GM21381 (cell line): ENCODE measurements around the gene TBC1D12.
"Not testable (repeated sequence)": the region's sequence is repeated elsewhere in the genome, so short reads cannot be mapped to it uniquely, and the experiment has no call there.

Source experiments
- ATAC-seq: cut with Tn5 transposase; IDR thresholded peaks from one replicate; pipeline ENCODE4 v1.9.1; 2021; ENCODE audit warnings: mild to moderate bottlenecking, moderate library complexity; ENCODE audit not compliant: unreplicated experiment

TBC1D12 gene

GRCh38 chr10:94402204-94402842 is at the start of gene TBC1D12:
Gene TBC1D12 (plus strand): TSS chr10:94402541. CDS start chr10:94402614, 73 bp downstream.
- ATAC-seq, result peak; percentile 68

GRCh38 chr10:94353336-94353735 is 49.0 kb upstream of the TBC1D12 start:
- no peak for ATAC-seq

- ATAC-seq, result no peak
These were observed 46.5 kb upstream of the TBC1D12 start for GRCh38 chr10:94355841-94356240.

GRCh38 chr10:94357193-94357592 is 45.1 kb upstream of the TBC1D12 start:
- ATAC-seq, result no peak

GRCh38 chr10:94358480-94358879 is 43.9 kb upstream of the TBC1D12 start:
- ATAC-seq, result no peak

- no peak for ATAC-seq
These were observed 41.1 kb upstream of the TBC1D12 start for GRCh38 chr10:94361171-94361794.

DNA sequence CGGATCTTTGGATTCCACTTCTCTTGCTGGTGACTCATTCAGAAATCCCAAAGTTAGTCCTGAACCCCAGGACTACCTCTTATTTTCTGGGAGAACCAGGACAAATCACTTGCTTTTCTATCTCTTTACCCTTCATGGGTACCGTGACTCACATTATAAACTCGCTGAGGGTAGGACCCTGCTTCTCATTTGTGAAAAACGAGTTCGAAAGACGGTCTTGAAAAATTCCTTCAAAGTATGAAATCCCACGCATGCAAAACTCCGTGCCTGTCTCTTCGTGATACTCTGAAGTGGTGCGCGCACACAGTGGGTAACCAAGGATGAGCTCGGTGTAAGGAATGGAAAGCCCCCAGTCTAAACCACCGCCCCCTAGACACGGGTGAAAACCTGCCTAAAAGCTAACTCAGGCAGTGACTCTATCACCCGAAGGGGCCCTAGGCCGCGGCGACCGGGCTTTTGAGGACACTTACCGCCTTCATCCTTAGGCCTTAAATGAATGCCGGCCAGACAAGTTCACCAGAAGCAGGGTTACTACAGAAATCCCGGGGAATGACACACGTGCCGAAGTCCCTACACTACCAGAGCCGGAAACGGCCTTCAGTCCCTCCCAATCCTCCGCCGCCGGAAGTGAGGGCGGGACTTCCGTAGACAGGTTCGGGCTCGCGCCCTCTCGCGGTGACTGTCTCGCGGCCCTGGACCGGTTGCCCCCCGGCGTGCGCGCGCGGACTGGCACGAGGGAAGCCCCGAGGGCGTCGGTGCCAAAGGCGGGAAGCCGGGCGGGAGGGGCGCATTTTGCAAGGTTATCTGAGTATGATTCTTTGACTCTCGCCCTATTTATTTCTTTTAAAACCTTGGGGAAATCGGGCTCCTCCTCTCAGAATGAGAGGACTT is 39.7 kb upstream of the TBC1D12 start, which contains the start of gene NOC3L:
Gene NOC3L (minus strand): TSS at position 580 of the 891 bp plus-strand sequence. CDS start 101 bp downstream, at position 479.
- ATAC-seq, result peak; percentile 99

GRCh38 chr10:94363251-94363565 is 39.1 kb upstream of the TBC1D12 start:
- no peak for ATAC-seq

- no peak for ATAC-seq
These were observed 37.9 kb upstream of the TBC1D12 start for GRCh38 chr10:94364482-94364881.

DNA sequence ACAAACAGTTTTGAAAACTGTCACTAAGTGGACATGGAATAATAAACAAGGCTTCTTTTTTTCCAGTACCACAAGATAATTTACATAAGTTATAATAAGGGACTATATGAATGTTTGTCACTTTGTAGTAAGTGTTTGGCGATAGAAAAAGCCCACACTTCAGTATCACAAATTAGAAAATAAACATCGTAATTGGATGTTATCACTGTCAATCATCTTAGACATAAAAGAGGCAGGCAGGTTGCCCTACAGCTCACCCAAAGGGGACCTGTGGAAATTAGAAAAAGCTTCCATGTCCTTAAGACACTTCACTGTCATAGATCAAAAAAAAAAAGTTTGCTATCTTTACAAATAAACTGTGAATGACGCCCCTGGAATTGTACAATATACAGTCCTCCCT is 36.0 kb upstream of the TBC1D12 start:
- no peak for ATAC-seq

DNA sequence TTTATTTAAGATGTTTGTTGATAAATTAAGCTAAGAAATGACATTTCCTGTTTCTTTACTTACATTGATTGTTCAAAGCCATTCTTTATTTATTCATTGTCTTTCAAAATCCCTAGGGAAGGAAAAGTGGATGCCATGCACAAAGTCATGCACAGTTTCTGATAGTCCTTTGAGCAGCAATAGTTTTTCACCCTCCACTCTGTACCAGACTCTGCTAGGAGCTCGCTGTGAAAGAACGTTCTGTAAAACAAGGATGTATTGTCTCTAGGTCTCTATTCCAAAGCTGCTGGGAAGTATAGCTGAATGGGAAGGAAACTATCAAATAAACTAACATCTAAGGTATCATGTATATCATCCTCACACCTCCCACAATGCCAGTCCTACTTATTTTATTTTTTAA is 31.8 kb upstream of the TBC1D12 start:
- no peak for ATAC-seq

- no peak for ATAC-seq
These were observed 27.0 kb upstream of the TBC1D12 start for GRCh38 chr10:94375374-94375773.

DNA sequence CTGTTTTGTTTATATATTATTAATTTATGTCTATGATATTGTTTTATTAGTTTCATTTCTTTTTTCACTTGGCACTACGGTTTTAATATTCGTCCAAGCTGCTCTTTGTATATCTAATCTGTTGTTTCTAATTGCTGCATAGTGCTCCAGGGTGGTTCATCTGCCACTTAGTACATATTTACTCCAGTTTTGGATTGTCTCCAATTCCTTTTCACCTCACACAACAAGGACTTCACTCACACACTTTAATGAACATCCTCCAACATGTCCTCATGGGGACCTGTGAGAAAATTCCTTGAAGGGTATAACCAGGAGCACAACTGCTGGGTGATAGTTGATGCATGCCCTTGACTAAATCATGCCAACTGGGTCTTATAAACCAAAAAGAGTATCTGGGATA is 25.5 kb upstream of the TBC1D12 start:
- no peak for ATAC-seq

GRCh38 chr10:94383530-94383929 is 18.8 kb upstream of the TBC1D12 start:
- no peak for ATAC-seq

DNA sequence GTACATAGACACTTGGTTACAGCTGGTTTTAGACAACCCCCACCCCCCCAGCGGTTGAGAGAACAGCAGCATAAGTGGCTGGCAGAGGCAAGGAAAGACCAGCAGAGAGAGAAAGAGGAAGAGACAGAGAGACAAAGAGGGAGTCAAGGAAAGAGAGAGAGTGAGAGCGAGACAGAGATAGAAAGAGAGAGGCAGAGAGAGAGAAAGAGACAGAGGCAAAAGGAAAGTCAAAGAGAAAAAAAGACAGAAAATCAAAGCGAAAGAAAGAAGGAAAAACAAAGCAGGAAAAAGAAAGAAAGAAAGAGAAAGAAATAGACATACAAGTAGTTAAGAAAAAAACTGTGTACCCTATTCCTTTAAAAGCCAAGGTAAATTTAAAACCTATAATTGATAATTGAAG is 16.6 kb upstream of the TBC1D12 start:
- ATAC-seq, result not testable (repeated sequence)

GRCh38 chr10:94392117-94392516 is 10.2 kb upstream of the TBC1D12 start:
- ATAC-seq, result not testable (repeated sequence)

DNA sequence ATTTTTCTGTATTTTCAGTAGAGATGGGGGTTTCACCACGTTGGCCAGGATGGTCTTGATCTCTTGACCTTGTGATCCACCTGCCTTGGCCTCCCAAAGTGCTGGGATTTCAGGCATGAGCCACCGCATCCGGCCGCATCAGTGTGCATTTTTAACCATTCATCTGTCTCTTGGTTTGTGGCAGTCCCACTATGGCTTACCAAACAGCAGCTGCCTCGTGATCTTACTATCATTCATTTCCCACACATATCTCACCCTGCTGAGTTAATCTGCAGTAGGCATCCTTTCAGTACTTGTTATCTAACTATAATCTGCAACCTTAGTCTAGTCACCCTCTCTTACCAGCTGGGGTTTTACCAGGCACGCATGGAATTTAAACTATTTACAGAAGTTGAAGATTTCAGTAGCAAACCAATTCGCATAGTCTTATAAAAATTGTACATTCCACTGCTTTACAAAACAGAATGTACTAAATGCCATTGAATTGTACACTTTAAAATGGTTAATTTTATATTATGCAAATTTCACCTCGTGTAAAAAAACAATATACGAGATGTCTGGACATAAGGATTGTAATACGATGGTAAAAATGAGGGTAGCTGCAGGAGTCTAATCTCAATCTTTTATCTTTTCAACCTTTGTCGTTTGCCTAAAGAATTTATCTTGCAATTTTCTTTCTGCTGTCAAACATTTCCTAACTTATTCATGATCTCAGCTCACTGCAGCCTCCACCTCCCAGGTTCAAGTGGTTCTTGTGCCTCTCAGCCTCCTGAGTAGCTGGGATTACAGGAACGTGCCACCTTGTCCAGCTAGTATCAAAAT is 4.6 kb upstream of the TBC1D12 start:
- ATAC-seq, result no peak

- no peak for ATAC-seq
These were observed 3.6 kb upstream of the TBC1D12 start for GRCh38 chr10:94398762-94399161.

- peak; percentile 31 for ATAC-seq
These were observed 570 bp downstream of the TBC1D12 start for GRCh38 chr10:94402843-94403379.

DNA sequence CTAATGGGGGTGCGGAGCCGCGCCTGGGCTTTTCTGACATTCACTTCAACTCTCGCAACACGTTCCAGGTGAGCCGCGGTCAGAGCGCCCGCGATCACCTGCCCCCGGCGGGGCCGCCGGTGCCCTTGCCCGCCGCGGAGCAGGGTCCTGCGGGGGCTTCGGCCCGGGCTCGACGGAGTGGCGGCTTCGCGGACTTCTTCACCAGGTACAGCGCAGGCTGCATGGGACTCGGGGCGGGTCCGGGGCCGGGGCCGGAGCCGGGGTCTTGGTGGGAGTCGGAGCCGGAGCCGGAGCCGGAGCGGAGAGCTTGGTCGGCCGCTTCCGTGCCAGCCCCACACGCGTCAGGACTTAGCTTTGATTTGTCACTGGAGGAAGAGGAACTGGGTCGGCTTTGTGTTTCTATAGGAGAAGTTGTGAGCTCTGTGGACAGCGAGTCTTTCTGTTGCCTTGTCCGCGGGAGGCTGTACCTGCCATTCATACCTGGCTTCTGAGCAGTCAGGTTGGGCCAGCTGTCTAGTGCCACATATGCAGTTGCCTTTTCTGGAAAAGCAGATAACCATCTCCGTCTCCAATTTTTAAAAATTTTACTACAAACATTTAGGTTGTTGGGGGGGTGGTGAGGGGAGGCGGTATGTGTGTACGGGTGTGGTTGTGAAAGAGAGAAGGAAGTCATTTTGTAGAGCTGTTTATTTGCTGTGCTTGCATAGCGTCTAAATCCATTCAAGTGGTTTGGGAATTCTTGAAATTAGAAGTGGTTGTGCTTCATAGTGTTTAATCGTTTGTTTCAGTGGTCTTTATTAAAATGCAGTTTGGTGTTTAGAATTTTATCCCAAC is 1.3 kb downstream of the TBC1D12 start:
- ATAC-seq, result peak; percentile 65
